ENCODE measurements around the gene BUD13. TPM values are rescaled to one million over a fixed set of nuclear protein-coding genes. Genes with fewer than 3 reads are reported as not detected.
A peak's percentile ranks its signal among the peaks of the same experiment; 100 is the strongest.

BUD13 gene
- total and polyA plus RNA-seq, 2 of the 13 experiments (the other 11 are each of a cell fraction or from before 2014, with no cell fraction given): 13.3 to 25.9 TPM

DNA sequence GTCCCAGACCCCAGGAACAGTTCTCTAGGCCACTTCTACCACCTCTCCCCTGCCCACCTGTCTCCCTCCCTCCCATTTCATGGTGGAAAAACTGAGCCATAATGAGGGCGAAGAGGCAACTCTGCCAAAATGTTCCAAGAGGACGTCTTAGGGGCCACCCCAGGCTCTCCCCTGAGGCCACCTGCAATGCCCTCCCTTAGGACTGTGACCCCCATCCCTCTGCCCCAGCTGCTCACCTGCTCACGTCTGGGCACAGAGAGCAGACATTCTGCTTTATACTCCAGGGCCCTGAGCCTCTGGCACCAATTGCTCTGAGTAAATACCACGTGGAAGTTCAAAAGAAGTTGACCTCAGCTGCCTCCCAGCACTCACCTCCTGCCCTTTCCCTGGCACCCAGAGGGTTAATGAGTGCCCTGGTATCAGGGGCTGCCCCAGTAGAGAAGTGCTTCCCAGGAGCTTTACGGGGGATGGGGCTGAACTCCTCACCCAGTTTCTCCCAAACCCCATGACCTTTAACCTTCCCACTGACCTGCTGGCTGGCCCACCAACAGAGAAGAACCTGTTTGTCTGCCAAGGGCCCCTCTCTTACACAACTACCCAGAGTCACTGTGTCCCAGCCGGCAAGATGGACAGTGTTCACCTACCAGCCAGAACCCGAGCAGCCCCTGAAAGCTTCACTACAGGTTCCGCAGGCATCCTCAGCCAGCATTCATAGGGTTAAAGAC is 19.5 kb upstream of the BUD13 start (continued):
- peak; percentile 54; the same call in 1 of the 2 replicates for TF ChIP-seq ZNF563 (CRISPR knock-in tag; IDR thresholded peaks at IDR 0.05)
- peak; percentile 92 for TF ChIP-seq ZBTB7B (CRISPR knock-in tag; IDR thresholded peaks at IDR 0.05)
- TF ChIP-seq SP5 (CRISPR knock-in tag; IDR thresholded peaks at IDR 0.05; ENCODE audit: borderline replicate concordance, low read depth): 0 out of 2 replicates have a peak, but pooled peaks have one; percentile 42
- TF ChIP-seq RXRB (CRISPR knock-in tag; IDR thresholded peaks at IDR 0.05; ENCODE audit: borderline replicate concordance): peak; percentile 91
- TF ChIP-seq, protein P1, sequence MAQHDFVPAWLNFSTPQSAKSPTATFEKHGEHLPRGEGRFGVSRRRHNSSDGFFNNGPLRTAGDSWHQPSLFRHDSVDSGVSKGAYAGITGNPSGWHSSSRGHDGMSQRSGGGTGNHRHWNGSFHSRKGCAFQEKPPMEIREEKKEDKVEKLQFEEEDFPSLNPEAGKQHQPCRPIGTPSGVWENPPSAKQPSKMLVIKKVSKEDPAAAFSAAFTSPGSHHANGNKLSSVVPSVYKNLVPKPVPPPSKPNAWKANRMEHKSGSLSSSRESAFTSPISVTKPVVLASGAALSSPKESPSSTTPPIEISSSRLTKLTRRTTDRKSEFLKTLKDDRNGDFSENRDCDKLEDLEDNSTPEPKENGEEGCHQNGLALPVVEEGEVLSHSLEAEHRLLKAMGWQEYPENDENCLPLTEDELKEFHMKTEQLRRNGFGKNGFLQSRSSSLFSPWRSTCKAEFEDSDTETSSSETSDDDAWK (CRISPR knock-in tag; IDR thresholded peaks at IDR 0.05): no peak
- TF ChIP-seq, protein P2, sequence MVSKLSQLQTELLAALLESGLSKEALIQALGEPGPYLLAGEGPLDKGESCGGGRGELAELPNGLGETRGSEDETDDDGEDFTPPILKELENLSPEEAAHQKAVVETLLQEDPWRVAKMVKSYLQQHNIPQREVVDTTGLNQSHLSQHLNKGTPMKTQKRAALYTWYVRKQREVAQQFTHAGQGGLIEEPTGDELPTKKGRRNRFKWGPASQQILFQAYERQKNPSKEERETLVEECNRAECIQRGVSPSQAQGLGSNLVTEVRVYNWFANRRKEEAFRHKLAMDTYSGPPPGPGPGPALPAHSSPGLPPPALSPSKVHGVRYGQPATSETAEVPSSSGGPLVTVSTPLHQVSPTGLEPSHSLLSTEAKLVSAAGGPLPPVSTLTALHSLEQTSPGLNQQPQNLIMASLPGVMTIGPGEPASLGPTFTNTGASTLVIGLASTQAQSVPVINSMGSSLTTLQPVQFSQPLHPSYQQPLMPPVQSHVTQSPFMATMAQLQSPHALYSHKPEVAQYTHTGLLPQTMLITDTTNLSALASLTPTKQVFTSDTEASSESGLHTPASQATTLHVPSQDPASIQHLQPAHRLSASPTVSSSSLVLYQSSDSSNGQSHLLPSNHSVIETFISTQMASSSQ (IDR thresholded peaks at IDR 0.05; ENCODE audit: low read depth): peak; percentile 40; the same call in 1 of the 2 replicates
- TF ChIP-seq, protein P2 (CRISPR knock-in tag; IDR thresholded peaks at IDR 0.05; ENCODE audit: borderline replicate concordance): 0 out of 2 replicates have a peak, but pooled peaks have one; percentile 42
- TF ChIP-seq ZNF207 (IDR thresholded peaks at IDR 0.05; ENCODE audit: borderline replicate concordance): no peak
- peak; percentile 77 for TF ChIP-seq BCL6 (CRISPR knock-in tag; IDR thresholded peaks at IDR 0.05)
- TF ChIP-seq RAD21 (CRISPR knock-in tag; IDR thresholded peaks at IDR 0.05): peak; percentile 37; the same call in 1 of the 2 replicates
- peak; percentile 69; the same call in 1 of the 2 replicates for TF ChIP-seq ZNF589 (CRISPR knock-in tag; conservative IDR thresholded peaks at IDR 0.05)
- no peak for TF ChIP-seq ZNF891 (CRISPR knock-in tag; IDR thresholded peaks at IDR 0.05)
- TF ChIP-seq, protein P3, sequence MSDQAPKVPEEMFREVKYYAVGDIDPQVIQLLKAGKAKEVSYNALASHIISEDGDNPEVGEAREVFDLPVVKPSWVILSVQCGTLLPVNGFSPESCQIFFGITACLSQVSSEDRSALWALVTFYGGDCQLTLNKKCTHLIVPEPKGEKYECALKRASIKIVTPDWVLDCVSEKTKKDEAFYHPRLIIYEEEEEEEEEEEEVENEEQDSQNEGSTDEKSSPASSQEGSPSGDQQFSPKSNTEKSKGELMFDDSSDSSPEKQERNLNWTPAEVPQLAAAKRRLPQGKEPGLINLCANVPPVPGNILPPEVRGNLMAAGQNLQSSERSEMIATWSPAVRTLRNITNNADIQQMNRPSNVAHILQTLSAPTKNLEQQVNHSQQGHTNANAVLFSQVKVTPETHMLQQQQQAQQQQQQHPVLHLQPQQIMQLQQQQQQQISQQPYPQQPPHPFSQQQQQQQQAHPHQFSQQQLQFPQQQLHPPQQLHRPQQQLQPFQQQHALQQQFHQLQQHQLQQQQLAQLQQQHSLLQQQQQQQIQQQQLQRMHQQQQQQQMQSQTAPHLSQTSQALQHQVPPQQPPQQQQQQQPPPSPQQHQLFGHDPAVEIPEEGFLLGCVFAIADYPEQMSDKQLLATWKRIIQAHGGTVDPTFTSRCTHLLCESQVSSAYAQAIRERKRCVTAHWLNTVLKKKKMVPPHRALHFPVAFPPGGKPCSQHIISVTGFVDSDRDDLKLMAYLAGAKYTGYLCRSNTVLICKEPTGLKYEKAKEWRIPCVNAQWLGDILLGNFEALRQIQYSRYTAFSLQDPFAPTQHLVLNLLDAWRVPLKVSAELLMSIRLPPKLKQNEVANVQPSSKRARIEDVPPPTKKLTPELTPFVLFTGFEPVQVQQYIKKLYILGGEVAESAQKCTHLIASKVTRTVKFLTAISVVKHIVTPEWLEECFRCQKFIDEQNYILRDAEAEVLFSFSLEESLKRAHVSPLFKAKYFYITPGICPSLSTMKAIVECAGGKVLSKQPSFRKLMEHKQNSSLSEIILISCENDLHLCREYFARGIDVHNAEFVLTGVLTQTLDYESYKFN (CRISPR knock-in tag; conservative IDR thresholded peaks at IDR 0.05): peak; percentile 83
- TF ChIP-seq SKI (IDR thresholded peaks at IDR 0.05; ENCODE audit: partially characterized antibody): peak; percentile 76
- peak; percentile 76; the same call in 1 of the 2 replicates for TF ChIP-seq MYC (CRISPR knock-in tag; IDR thresholded peaks at IDR 0.05; ENCODE audit: borderline replicate concordance)
- TF ChIP-seq CEBPB (IDR thresholded peaks at IDR 0.05; ENCODE audit: borderline replicate concordance, low read depth, low read length): peak; percentile 60
- TF ChIP-seq, protein P4, sequence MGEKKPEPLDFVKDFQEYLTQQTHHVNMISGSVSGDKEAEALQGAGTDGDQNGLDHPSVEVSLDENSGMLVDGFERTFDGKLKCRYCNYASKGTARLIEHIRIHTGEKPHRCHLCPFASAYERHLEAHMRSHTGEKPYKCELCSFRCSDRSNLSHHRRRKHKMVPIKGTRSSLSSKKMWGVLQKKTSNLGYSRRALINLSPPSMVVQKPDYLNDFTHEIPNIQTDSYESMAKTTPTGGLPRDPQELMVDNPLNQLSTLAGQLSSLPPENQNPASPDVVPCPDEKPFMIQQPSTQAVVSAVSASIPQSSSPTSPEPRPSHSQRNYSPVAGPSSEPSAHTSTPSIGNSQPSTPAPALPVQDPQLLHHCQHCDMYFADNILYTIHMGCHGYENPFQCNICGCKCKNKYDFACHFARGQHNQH (CRISPR knock-in tag; IDR thresholded peaks at IDR 0.05): peak; percentile 41; the same call in 1 of the 2 replicates
- no peak for TF ChIP-seq ZNF660 (CRISPR knock-in tag; IDR thresholded peaks at IDR 0.05; ENCODE audit: borderline replicate concordance, low read depth)
- TF ChIP-seq HDAC1 (CRISPR knock-in tag; IDR thresholded peaks at IDR 0.05): peak; percentile 55; the same call in 1 of the 2 replicates

Data from HepG2 (cell line).